Spinal cord (tissue), 10 donors: ENCODE results near the gene SGPL1. TPM values are rescaled to one million over a fixed set of nuclear protein-coding genes. Genes with fewer than 3 reads are reported as not detected.
"Not testable (repeated sequence)": the region's sequence is repeated elsewhere in the genome, so short reads cannot be mapped to it uniquely, and the experiment has no call there.

Experiments
- DNase-seq, 6 donors: peaks; one replicate each; pipeline versions ENCODE4 v3.0.0 to v3.0.0-alpha.2; 2013 to 2015; ENCODE audit warnings: low spot score in 6 of 6, low read depth in 4 of 6
- H3K27ac ChIP-seq: one replicate; pipeline ENCODE4 v1.5.1; 2013; ENCODE audit warnings: low read depth, low read length, control low read depth
- H3K27me3 ChIP-seq: one replicate; pipeline ENCODE4 v1.6.1; 2013; ENCODE audit warnings: low read length; ENCODE audit not compliant: control insufficient read depth, insufficient read depth
- H3K36me3 ChIP-seq: one replicate; pipeline ENCODE4 v1.6.1; 2013; ENCODE audit warnings: low read length; ENCODE audit not compliant: control insufficient read depth, insufficient read depth
- H3K4me1 ChIP-seq: one replicate; pipeline ENCODE4 v1.6.1; 2013; ENCODE audit warnings: low read length; ENCODE audit not compliant: control insufficient read depth, insufficient read depth
- H3K4me3 ChIP-seq: one replicate; pipeline ENCODE4 v1.5.1; 2013; ENCODE audit warnings: low read depth, low read length, control low read depth
- H3K9me3 ChIP-seq: one replicate; pipeline ENCODE4 v1.6.1; 2013; ENCODE audit warnings: low read length; ENCODE audit not compliant: control insufficient read depth, insufficient read depth
- WGBS: methylation state at CpG from one replicate; pipeline ENCODE4 v1.1.5; 2013; ENCODE audit warnings: missing lambda C conversion rate; ENCODE audit not compliant: insufficient coverage; 5-methylcytosine and 5-hydroxymethylcytosine counted together
- polyA plus RNA-seq, 2 donors: library from polyadenylated mRNA; unstranded; fragments of 120-200 nt; gene quantifications; one replicate each; pipeline ENCODE4 v1.2.1, GENCODE V29; 2013; ENCODE audit not compliant: insufficient read length in 2 of 2
- total RNA-seq, 2 donors: library from RNA; depleted of rRNA in 1 of 2; stranded (reverse); fragments of 120-200 nt in 1 of 2; fragments of >200 nt in 1 of 2; gene quantifications; one replicate each; pipeline versions ENCODE4 v1.2.3 to v1.2.4, GENCODE V29; 2013 to 2014
- donor health status: healthy.

The SGPL1 gene
- total and polyA plus RNA-seq, 4 donors: 40.8 to 53.1 (median 49.2) TPM

GRCh38 chr10:70849582-70850016 is 33.9 kb downstream of the SGPL1 start:
- Histone ChIP-seq H3K4me1 (no peaks in the 10 kb centered on the region), H3K36me3 (no peaks in the 10 kb centered on the region), H3K27ac (no peak overlapping the region), H3K4me3 (no peak overlapping the region), H3K27me3 (no peaks in the 10 kb centered on the region), H3K9me3 (no peaks in the 10 kb centered on the region)
- 83% methylated on average over 2 of the region's 2 CpGs for WGBS
- peak in 1 of 6 donors; percentile 17 for DNase-seq

GRCh38 chr10:70850097-70850496 is 34.3 kb downstream of the SGPL1 start:
- Histone ChIP-seq H3K4me1 (no peaks in the 10 kb centered on the region), H3K27me3 (no peaks in the 10 kb centered on the region), H3K36me3 (no peaks in the 10 kb centered on the region), H3K4me3 (no peak overlapping the region), H3K9me3 (no peaks in the 10 kb centered on the region), H3K27ac (no peak overlapping the region)
- WGBS: no CpG with 5 or more reads among the region's 3 CpGs
- no peak for DNase-seq

GRCh38 chr10:70851597-70852475 is 36.1 kb downstream of the SGPL1 start:
- H3K36me3 ChIP-seq: no peaks in the 10 kb centered on the region
- no peak for DNase-seq
- H3K9me3 ChIP-seq: no peaks in the 10 kb centered on the region
- no peaks in the 10 kb centered on the region for H3K27me3 ChIP-seq
- no peak overlapping the region for H3K4me3 ChIP-seq
- no peaks in the 10 kb centered on the region for H3K4me1 ChIP-seq
- H3K27ac ChIP-seq: no peak overlapping the region
- WGBS: 100% methylated on average over 4 of the region's 5 CpGs

- 100% methylated on average over 1 of the region's 4 CpGs for WGBS
- H3K27me3 ChIP-seq: no peaks in the 10 kb centered on the region
- H3K4me1 ChIP-seq: no peaks in the 10 kb centered on the region
- H3K9me3 ChIP-seq: no peaks in the 10 kb centered on the region
- H3K4me3 ChIP-seq: no peak overlapping the region
- H3K36me3 ChIP-seq: peaks cover 1% of the 10 kb centered on the region
- H3K27ac ChIP-seq: no peak overlapping the region
- DNase-seq: no peak
Measured at GRCh38 chr10:70853038-70853437, 37.3 kb downstream of the SGPL1 start.

GRCh38 chr10:70853457-70853856 is 37.7 kb downstream of the SGPL1 start:
- no peaks in the 10 kb centered on the region for H3K4me1 ChIP-seq
- H3K27ac ChIP-seq: no peak overlapping the region
- WGBS: no CpG with 5 or more reads among the region's 1 CpG
- no peaks in the 10 kb centered on the region for H3K9me3 ChIP-seq
- H3K36me3 ChIP-seq: peaks cover 5% of the 10 kb centered on the region
- DNase-seq: no peak
- H3K4me3 ChIP-seq: no peak overlapping the region
- H3K27me3 ChIP-seq: no peaks in the 10 kb centered on the region

- H3K36me3 ChIP-seq: peaks cover 12% of the 10 kb centered on the region
- peak in 1 of 6 donors; percentile 45 for DNase-seq
- no peaks in the 10 kb centered on the region for H3K27me3 ChIP-seq
- no peaks in the 10 kb centered on the region for H3K9me3 ChIP-seq
- H3K4me3 ChIP-seq: no peak overlapping the region
- H3K4me1 ChIP-seq: no peaks in the 10 kb centered on the region
- WGBS: 67% methylated on average over 1 of the region's 2 CpGs
- H3K27ac ChIP-seq: no peak overlapping the region
Measured at GRCh38 chr10:70856454-70856853, 40.7 kb downstream of the SGPL1 start.

- 91% methylated on average over 1 of the region's 5 CpGs for WGBS
- Histone ChIP-seq H3K9me3 (no peaks in the 10 kb centered on the region), H3K4me1 (no peaks in the 10 kb centered on the region), H3K27me3 (no peaks in the 10 kb centered on the region), H3K27ac (no peak overlapping the region), H3K4me3 (no peak overlapping the region), H3K36me3 (peaks cover 20% of the 10 kb centered on the region)
- no peak for DNase-seq
Measured at GRCh38 chr10:70858759-70859158, 43.0 kb downstream of the SGPL1 start.

- not testable (repeated sequence) for H3K9me3 ChIP-seq, H3K4me1 ChIP-seq, H3K27ac ChIP-seq, H3K4me3 ChIP-seq, H3K27me3 ChIP-seq, DNase-seq
- peaks cover 23% of the 10 kb centered on the region for H3K36me3 ChIP-seq
- WGBS: over 99% methylated on average over 33 of the region's 42 CpGs
Measured at GRCh38 chr10:70861495-70862197, 45.9 kb downstream of the SGPL1 start.

GRCh38 chr10:70863470-70864160 is 47.9 kb downstream of the SGPL1 start:
- Histone ChIP-seq H3K4me1 (no peaks in the 10 kb centered on the region), H3K4me3 (no peak overlapping the region), H3K36me3 (peaks cover 18% of the 10 kb centered on the region), H3K9me3 (no peaks in the 10 kb centered on the region), H3K27me3 (no peaks in the 10 kb centered on the region), H3K27ac (no peak overlapping the region)
- no peak for DNase-seq
